Calu3 (cell line): ENCODE results near the gene MICAL3. TPM values are rescaled to one million over a fixed set of nuclear protein-coding genes. Genes with fewer than 3 reads are reported as not detected.

Source experiments
- BruUV-seq: library from RNA; stranded (reverse); fragments of 400-500 nt; replicated peaks from 2 replicates; lab custom pipeline; 2021; lab: Mats Ljungman, UMichigan
- CTCF ChIA-PET: fragments of 300-600 bp; sonication (Branson Sonifier 250); formaldehyde crosslinking; loops from one replicate; lab custom pipeline; 2022; ENCODE audit warnings: antibody characterized with exemption; lab: Charles Lee
- DNase-seq: peaks from one replicate; pipeline ENCODE4 v3.0.0; 2022
- H3K27ac Mint-ChIP-seq: one replicate; pipeline ENCODE4 v1.8.0; 2022; ENCODE audit warnings: mixed read lengths; ENCODE audit not compliant: unreplicated experiment
- H3K27me3 Mint-ChIP-seq: one replicate; pipeline ENCODE4 v1.8.0; 2022; ENCODE audit warnings: mixed read lengths; ENCODE audit not compliant: unreplicated experiment
- H3K36me3 Mint-ChIP-seq: one replicate; pipeline ENCODE4 v1.8.0; 2022; ENCODE audit warnings: mild to moderate bottlenecking, moderate library complexity, mixed read lengths; ENCODE audit not compliant: insufficient read depth, unreplicated experiment
- H3K4me1 Mint-ChIP-seq: one replicate; pipeline ENCODE4 v1.8.0; 2022; ENCODE audit warnings: mild to moderate bottlenecking, low read depth, mixed read lengths; ENCODE audit not compliant: unreplicated experiment
- H3K4me3 Mint-ChIP-seq: one replicate; pipeline ENCODE4 v1.8.0; 2022; ENCODE audit warnings: mild to moderate bottlenecking, low read depth, moderate library complexity, mixed read lengths; ENCODE audit not compliant: unreplicated experiment
- H3K9me3 Mint-ChIP-seq: one replicate; pipeline ENCODE4 v1.8.0; 2022; ENCODE audit warnings: low read depth, mixed read lengths; ENCODE audit not compliant: unreplicated experiment
- CTCF ChIP-seq: fragments of 200-600 bp; IDR thresholded peaks from one replicate; pipeline ENCODE4 v1.8.0; 2022; ENCODE audit warnings: antibody characterized with exemption; ENCODE audit not compliant: unreplicated experiment
- intact Hi-C: fragments of 100-400 bp; cut with micrococcal nuclease; formaldehyde crosslinking; loops from one replicate; pipeline ENCODE4 v1.10.0; 2022; ENCODE audit not compliant: unreplicated experiment
- total RNA-seq: library from RNA; stranded (reverse); gene quantifications from 2 replicates; pipeline ENCODE4 v1.2.3, GENCODE V29; 2022

MICAL3 gene
- total RNA-seq, 1 experiment from 2014 or later = 60.6 TPM

- H3K4me1 Mint-ChIP-seq = peaks cover 62% of the 10 kb centered on the region
- H3K4me3 Mint-ChIP-seq = peak overlapping the region; percentile 14
- DNase-seq = peak; percentile 16
- no peak for TF ChIP-seq CTCF
- intact Hi-C loops = loop anchor here (5.0 kb wide), 1 partner anchor 154 kb away; the partner anchor contains the start of gene PEX26
- no peak overlapping the region for H3K27ac Mint-ChIP-seq
- BruUV-seq = no TSS peak
- H3K36me3 Mint-ChIP-seq = no peaks in the 10 kb centered on the region
- no peaks in the 10 kb centered on the region for H3K9me3 Mint-ChIP-seq
- no peaks in the 10 kb centered on the region for H3K27me3 Mint-ChIP-seq
- CTCF ChIA-PET = interaction anchor here (0.5 to 1.3 kb wide), 3 partner anchors 18 to 154 kb away, joined by 3 to 4 read pairs (median 3); partner anchors contain the start of gene PEX26
These were observed 101.1 kb downstream of the MICAL3 start for GRCh38 chr22:17922925-17923903.

GRCh38 chr22:17921871-17922821 is 102.2 kb downstream of the MICAL3 start:
- Mint-ChIP-seq H3K36me3 (no peaks in the 10 kb centered on the region), H3K27me3 (no peaks in the 10 kb centered on the region), H3K27ac (peak overlapping the region; percentile 18), H3K9me3 (no peaks in the 10 kb centered on the region), H3K4me3 (peak overlapping the region; percentile 17), H3K4me1 (peaks cover 54% of the 10 kb centered on the region)
- intact Hi-C loops = loop anchor here (5.0 kb wide), 1 partner anchor 155 kb away; the partner anchor contains the start of gene PEX26
- CTCF ChIA-PET = interaction anchor here (0.7 to 2.2 kb wide), 3 partner anchors 17 to 155 kb away, joined by 3 to 10 read pairs (median 4); partner anchors contain the start of gene PEX26
- no peak for DNase-seq
- no peak for TF ChIP-seq CTCF
- no TSS peak for BruUV-seq

- no peak for TF ChIP-seq CTCF
- intact Hi-C loops = loop anchor here (5.0 kb wide), 1 partner anchor 156 kb away; the partner anchor contains the start of gene PEX26
- H3K4me1 Mint-ChIP-seq = peaks cover 54% of the 10 kb centered on the region
- no TSS peak for BruUV-seq
- H3K36me3 Mint-ChIP-seq = no peaks in the 10 kb centered on the region
- no peak for DNase-seq
- H3K4me3 Mint-ChIP-seq = peak overlapping the region; percentile 32
- no peaks in the 10 kb centered on the region for H3K27me3 Mint-ChIP-seq
- H3K9me3 Mint-ChIP-seq = no peaks in the 10 kb centered on the region
- CTCF ChIA-PET = interaction anchor here (0.6 to 2.2 kb wide), 3 partner anchors 32 to 155 kb away, joined by 3 to 10 read pairs (median 4); no protein-coding TSS in a partner anchor
- peak overlapping the region; percentile 42 for H3K27ac Mint-ChIP-seq
These were observed 103.2 kb downstream of the MICAL3 start for GRCh38 chr22:17920992-17921650.
